ENCODE results near the gene GPR146. TPM values are rescaled to one million over a fixed set of nuclear protein-coding genes. Genes with fewer than 3 reads are reported as not detected.

GPR146 gene
- total and polyA plus RNA-seq, 11 donors: 11.1 to 56.8 (median 25.2) TPM

GRCh38 chr7:1098243-1099153 lies 54.2 kb downstream of the GPR146 start:
- DNase-seq: no peak
- no peak for TF ChIP-seq POLR2A (IDR thresholded peaks at IDR 0.05)
- TF ChIP-seq CTCF (IDR thresholded peaks at IDR 0.05): no peak
- Histone ChIP-seq H3K36me3 (peaks cover 0 to 4% (median 0%) of the 10 kb centered on the region in 9 donors), H3K27ac (no peak overlapping the region), H3K4me1 (peaks cover 0 to 15% (median 3%) of the 10 kb centered on the region in 12 donors), H3K27me3 (no peaks in the 10 kb centered on the region), H3K9me3 (no peaks in the 10 kb centered on the region), H3K4me3 (no peak overlapping the region)
- intact Hi-C loops (cut with DNase I): no loop called here
- no peak for ATAC-seq
- 86 to 94% (median 90%) methylated on average over 43 of the region's 43 CpGs for WGBS, 4 donors

DNA sequence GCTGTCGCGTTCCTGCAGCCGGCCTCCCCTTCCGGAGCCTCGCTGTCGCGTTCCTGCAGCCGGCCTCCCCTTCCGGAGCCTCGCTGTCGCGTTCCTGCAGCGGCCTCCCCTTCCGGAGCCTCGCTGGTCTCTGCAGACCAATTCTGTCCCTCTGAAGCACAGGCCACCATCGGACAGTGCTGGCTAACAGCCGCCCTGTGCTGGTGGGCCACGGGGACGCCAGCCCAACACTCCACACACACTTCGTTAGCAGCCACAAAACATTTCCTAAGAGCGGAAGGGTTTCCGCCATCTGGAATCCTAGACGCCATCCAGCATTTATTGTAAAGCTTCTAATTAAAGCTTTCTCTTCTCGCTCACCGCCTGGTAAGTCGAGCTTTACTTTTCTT lies 54.8 kb downstream of the GPR146 start:
- Histone ChIP-seq H3K27ac (no peak overlapping the region), H3K4me1 (peaks cover 0 to 21% (median 3%) of the 10 kb centered on the region in 12 donors), H3K36me3 (no peaks in the 10 kb centered on the region), H3K27me3 (no peaks in the 10 kb centered on the region), H3K4me3 (no peak overlapping the region), H3K9me3 (no peaks in the 10 kb centered on the region)
- 90 to 97% (median 96%) methylated on average over 26 of the region's 26 CpGs for WGBS, 4 donors
- no peak for DNase-seq
- intact Hi-C loops (cut with DNase I): no loop called here
- no peak for ATAC-seq
- TF ChIP-seq POLR2A (IDR thresholded peaks at IDR 0.05) (no peak), CTCF (IDR thresholded peaks at IDR 0.05) (no peak)

GRCh38 chr7:1099637-1100036 lies 55.3 kb downstream of the GPR146 start:
- no peak overlapping the region for H3K4me3 ChIP-seq
- H3K9me3 ChIP-seq: no peaks in the 10 kb centered on the region
- WGBS, 4 donors: 94 to 97% (median 96%) methylated on average over 14 to 16 of the region's 16 CpGs
- no peaks in the 10 kb centered on the region for H3K36me3 ChIP-seq
- TF ChIP-seq POLR2A (IDR thresholded peaks at IDR 0.05) (no peak), CTCF (IDR thresholded peaks at IDR 0.05) (no peak)
- H3K27me3 ChIP-seq: no peaks in the 10 kb centered on the region
- intact Hi-C loops (cut with DNase I): no loop called here
- peaks cover 0 to 21% (median 5%) of the 10 kb centered on the region in 12 donors for H3K4me1 ChIP-seq
- no peak overlapping the region for H3K27ac ChIP-seq
- ATAC-seq: no peak
- no peak for DNase-seq

DNA sequence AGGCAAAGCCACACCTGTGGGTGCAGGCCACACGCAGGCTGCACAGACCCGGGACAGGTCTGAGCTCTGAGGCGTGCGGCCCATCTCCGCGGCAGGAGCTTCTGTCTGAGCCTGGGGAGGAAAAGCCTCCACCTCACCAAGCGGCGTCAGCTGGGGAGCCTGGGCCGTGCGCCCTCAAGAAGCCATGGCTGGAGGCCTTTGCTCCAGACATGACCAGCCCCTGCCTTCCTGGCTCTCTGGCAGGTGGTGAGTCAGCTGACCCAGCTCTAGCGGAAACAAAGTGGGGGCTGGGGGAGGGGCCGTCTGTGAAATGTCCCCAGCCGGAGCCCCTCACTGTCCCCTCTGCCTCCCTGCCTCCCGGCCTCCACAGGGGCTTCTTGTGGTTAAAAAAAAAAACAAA lies 56.0 kb downstream of the GPR146 start:
- ATAC-seq (no peak), DNase-seq (no peak)
- H3K27ac ChIP-seq: no peak overlapping the region
- H3K9me3 ChIP-seq: no peaks in the 10 kb centered on the region
- 79 to 89% (median 85%) methylated on average over 13 to 14 of the region's 14 CpGs for WGBS, 4 donors
- H3K4me3 ChIP-seq: no peak overlapping the region
- H3K4me1 ChIP-seq: peaks cover 0 to 19% (median 7%) of the 10 kb centered on the region in 12 donors
- no peaks in the 10 kb centered on the region for H3K27me3 ChIP-seq
- intact Hi-C loops (cut with DNase I): no loop called here
- H3K36me3 ChIP-seq: no peaks in the 10 kb centered on the region
- TF ChIP-seq CTCF (IDR thresholded peaks at IDR 0.05) (no peak), POLR2A (IDR thresholded peaks at IDR 0.05) (no peak)
